Upper lobe of right lung (tissue), 1 donor: ENCODE data around the gene OTOR. TPM values are rescaled to one million over a fixed set of nuclear protein-coding genes. Genes with fewer than 3 reads are reported as not detected.

ENCODE experiments used
- ATAC-seq: fragments of 200-7000 bp; cut with Tn5 transposase; one replicate; pipeline ENCODE4 v1.9.1; 2020; ENCODE audit warnings: mild to moderate bottlenecking, moderate library complexity
- DNase-seq: peaks from one replicate; pipeline ENCODE4 v3.0.0-alpha.2; 2020
- H3K27ac ChIP-seq: fragments of 200-600 bp; one replicate; pipeline ENCODE4 v1.8.0; 2022
- H3K27me3 ChIP-seq: fragments of 200-600 bp; one replicate; pipeline ENCODE4 v1.8.0; 2022; ENCODE audit warnings: mild to moderate bottlenecking
- H3K36me3 ChIP-seq: fragments of 200-600 bp; one replicate; pipeline ENCODE4 v1.8.0; 2022
- H3K4me1 ChIP-seq: fragments of 200-600 bp; one replicate; pipeline ENCODE4 v1.8.0; 2022
- H3K4me3 ChIP-seq: fragments of 200-600 bp; one replicate; pipeline ENCODE4 v1.8.0; 2022; ENCODE audit warnings: mild to moderate bottlenecking
- H3K9me3 ChIP-seq: fragments of 200-600 bp; one replicate; pipeline ENCODE4 v1.8.0; 2022
- CTCF ChIP-seq: fragments of 200-600 bp; IDR thresholded peaks from one replicate; pipeline ENCODE4 v1.8.0; 2022; ENCODE audit warnings: antibody characterized with exemption
- intact Hi-C: fragments of 100-400 bp; cut with DNase I; formaldehyde crosslinking; loops from one replicate; pipeline ENCODE4 v1.11.0; 2022
- total RNA-seq: library from RNA; stranded (reverse); fragmentation: NEBNext Ultra II Directional; extraction: Animal tissue kit (Norgen Biotek cat#: 25700); gene quantifications from one replicate; pipeline ENCODE4 v1.2.1, GENCODE V29; 2021
- donor health status: DM: no; HTN: yes; CAD: no; lungs with severe emphysema.

OTOR gene
- total RNA-seq, 1 donor from 2014 or later, result not detected

GRCh38 chr20:16714242-16714641 is 33.9 kb upstream of the OTOR start:
- DNase-seq (no peak), ATAC-seq (no peak)
- intact Hi-C loops, result no loop called here
- no peak overlapping the region for H3K27ac ChIP-seq
- no peaks in the 10 kb centered on the region for H3K27me3 ChIP-seq
- TF ChIP-seq CTCF, result no peak
- no peak overlapping the region for H3K4me3 ChIP-seq
- no peaks in the 10 kb centered on the region for H3K9me3 ChIP-seq
- no peaks in the 10 kb centered on the region for H3K4me1 ChIP-seq
- H3K36me3 ChIP-seq, result no peaks in the 10 kb centered on the region

GRCh38 chr20:16714751-16715150 is 33.4 kb upstream of the OTOR start:
- H3K27ac ChIP-seq, result no peak overlapping the region
- DNase-seq (no peak), ATAC-seq (no peak)
- no peaks in the 10 kb centered on the region for H3K9me3 ChIP-seq
- no peak for TF ChIP-seq CTCF
- no peaks in the 10 kb centered on the region for H3K4me1 ChIP-seq
- no peak overlapping the region for H3K4me3 ChIP-seq
- H3K36me3 ChIP-seq, result no peaks in the 10 kb centered on the region
- intact Hi-C loops, result no loop called here
- no peaks in the 10 kb centered on the region for H3K27me3 ChIP-seq

- ATAC-seq, result no peak
- H3K27ac ChIP-seq, result no peak overlapping the region
- no peaks in the 10 kb centered on the region for H3K4me1 ChIP-seq
These were observed 28.7 kb upstream of the OTOR start for GRCh38 chr20:16719421-16719820.

GRCh38 chr20:16729080-16729479 is 19.1 kb upstream of the OTOR start:
- peak overlapping the region; percentile 92 for H3K4me3 ChIP-seq
- TF ChIP-seq CTCF, result no peak

More at GRCh38 chr20:16719421-16719820, 28.7 kb upstream of the OTOR start:
- no peak for DNase-seq
- TF ChIP-seq CTCF, result no peak
- H3K9me3 ChIP-seq, result no peaks in the 10 kb centered on the region
- intact Hi-C loops, result no loop called here
- H3K36me3 ChIP-seq, result no peaks in the 10 kb centered on the region
- H3K4me3 ChIP-seq, result no peak overlapping the region
- peaks cover 3% of the 10 kb centered on the region for H3K27me3 ChIP-seq

GRCh38 chr20:16729565-16730460 is 18.3 kb upstream of the OTOR start, which contains the start of gene SNRPB2:
SNRPB2 (plus strand) TSS chr20:16730026; CDS start chr20:16731703, 1,677 bp downstream.
- peak within 1 kb of the TSS; percentile 83 for H3K27ac ChIP-seq
- H3K27me3 ChIP-seq, result peaks cover 18% of the 10 kb centered on the region
- peak within 1 kb of the TSS; percentile 92 for H3K4me3 ChIP-seq
- H3K4me1 ChIP-seq, result peaks cover 10% of the 10 kb centered on the region
- TF ChIP-seq CTCF, result no peak
- peak; percentile 96 for DNase-seq
- ATAC-seq, result peak; percentile 100
- intact Hi-C loops, result no loop called here
- H3K9me3 ChIP-seq, result no peaks in the 10 kb centered on the region
- peaks cover 31% of the 10 kb centered on the region for H3K36me3 ChIP-seq

More at GRCh38 chr20:16729080-16729479, 19.1 kb upstream of the OTOR start:
- H3K9me3 ChIP-seq, result no peaks in the 10 kb centered on the region
- no peak for DNase-seq
- no peak for ATAC-seq
- peak overlapping the region; percentile 83 for H3K27ac ChIP-seq
- H3K27me3 ChIP-seq, result peaks cover 18% of the 10 kb centered on the region
- intact Hi-C loops, result no loop called here
- H3K36me3 ChIP-seq, result peaks cover 24% of the 10 kb centered on the region
- peaks cover 10% of the 10 kb centered on the region for H3K4me1 ChIP-seq
